Measurements from ENCODE around the gene ITPK1.

GRCh38 chr14:93116676-93117200, 1.0 kb upstream of the ITPK1 start:
- TF ChIP-seq POLR2A (IDR thresholded peaks at IDR 0.05; ENCODE audit: low read depth, low read length) (no peak), POLR2AphosphoS5 (IDR thresholded peaks at IDR 0.05; ENCODE audit: low read depth, low read length) (no peak)
